Epithelial cell of prostate (primary cell): ENCODE results near the gene FOXRED2.
A peak's percentile ranks its signal among the peaks of the same experiment; 100 is the strongest.
"Not testable (repeated sequence)": the region's sequence is repeated elsewhere in the genome, so short reads cannot be mapped to it uniquely, and the experiment has no call there.

Experiments used
- DNase-seq: peaks from one replicate; pipeline ENCODE4 v3.0.0-alpha.2; 2011; ENCODE audit warnings: low read depth, low spot score
- H3K27ac ChIP-seq: fragments of 450-650 bp; 2 replicates; pipeline ENCODE4 v1.5.1; 2017; ENCODE audit warnings: mild to moderate bottlenecking

Gene FOXRED2

DNA sequence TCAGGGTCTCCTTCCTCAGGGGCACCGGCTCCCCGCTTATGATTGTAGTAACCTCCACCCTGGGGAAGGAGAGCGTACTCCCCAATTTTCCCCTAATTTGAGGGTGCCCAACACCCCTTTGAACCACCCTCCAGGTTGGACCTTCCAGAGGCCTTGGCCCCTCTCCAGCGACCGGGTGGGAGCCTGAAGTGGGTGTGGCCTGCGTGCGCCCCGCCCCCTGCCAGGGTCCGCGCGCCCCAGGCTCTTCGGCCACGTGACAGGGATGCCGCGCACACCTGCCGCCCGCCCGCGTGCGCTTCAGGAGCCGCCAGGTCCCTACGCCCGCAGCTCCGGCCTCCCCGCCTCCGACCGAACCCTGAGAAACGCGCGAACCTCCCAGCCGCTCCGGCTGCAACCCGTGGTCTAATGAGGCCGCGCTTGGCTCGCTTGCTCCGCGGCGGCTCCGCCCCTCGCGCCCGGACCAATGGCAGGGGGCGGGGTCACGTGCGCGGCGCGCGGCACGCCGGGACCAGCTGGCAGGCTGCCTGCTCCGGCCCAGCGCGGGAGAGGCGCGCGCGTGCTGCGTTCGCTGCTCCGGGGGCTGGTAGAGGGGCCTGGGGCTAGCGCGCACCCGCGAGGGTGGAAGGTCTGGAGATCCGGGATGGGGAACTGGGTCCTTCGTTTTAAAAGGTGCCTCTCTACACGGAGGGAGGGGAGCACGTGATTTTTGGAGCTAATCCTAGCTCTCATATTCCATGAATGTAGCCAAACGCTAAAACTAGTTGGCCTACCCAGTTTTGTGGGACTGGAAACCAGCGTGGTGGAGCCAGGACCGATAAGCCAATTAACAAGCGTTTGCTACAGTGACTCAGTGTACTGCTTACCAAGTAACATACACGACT, at the start of gene FOXRED2:
Gene FOXRED2 (minus strand): TSS at position 404 of the 881 bp plus-strand sequence. CDS start 618 bp downstream, outside the sequence.
- H3K27ac ChIP-seq, result no peak within 1 kb of the TSS

DNA sequence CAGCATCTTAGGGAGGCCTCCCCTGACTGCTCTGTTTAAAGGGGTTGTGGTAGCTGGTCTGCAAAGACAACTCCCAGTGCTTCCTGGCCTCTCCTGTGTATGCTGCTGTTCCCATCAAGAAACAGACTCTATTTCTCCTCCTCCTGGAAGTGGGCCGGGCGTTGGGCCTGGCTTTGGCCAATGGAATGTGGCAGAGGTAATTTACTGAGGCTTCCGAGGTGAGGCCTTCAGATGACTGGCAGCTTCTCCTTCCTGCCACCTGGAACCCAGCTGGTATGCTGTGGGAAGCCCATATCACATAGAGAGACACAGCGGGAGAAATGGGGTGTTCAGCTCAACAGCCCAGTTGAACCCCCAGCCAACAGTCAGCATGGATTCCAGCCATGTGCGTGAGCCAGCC, 47.3 kb upstream of the FOXRED2 start:
- no peak for DNase-seq
- no peak overlapping the region for H3K27ac ChIP-seq

More for the DNA sequence above, at the start of gene FOXRED2:
- DNase-seq, result no peak

DNA sequence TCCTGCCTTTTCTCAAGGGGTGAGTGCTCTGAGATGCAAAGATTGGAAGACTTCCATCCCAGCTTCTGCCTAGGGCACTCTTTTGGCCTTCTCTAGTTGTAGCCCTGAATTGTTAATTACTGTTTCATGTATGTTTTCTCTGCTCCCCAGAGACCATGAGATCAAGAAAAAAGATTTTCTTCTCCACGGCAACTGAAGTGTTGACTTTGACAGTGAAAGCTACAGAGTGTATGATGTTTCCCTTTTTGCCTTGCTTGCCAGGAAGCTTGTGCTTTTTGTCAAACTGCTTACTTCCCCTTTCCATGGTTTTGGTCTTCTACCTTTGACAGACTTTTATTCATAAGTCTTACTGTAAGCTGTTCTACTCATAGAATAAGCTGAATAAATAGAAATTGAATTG, 45.4 kb upstream of the FOXRED2 start:
- no peak for DNase-seq
- no peak overlapping the region for H3K27ac ChIP-seq

DNA sequence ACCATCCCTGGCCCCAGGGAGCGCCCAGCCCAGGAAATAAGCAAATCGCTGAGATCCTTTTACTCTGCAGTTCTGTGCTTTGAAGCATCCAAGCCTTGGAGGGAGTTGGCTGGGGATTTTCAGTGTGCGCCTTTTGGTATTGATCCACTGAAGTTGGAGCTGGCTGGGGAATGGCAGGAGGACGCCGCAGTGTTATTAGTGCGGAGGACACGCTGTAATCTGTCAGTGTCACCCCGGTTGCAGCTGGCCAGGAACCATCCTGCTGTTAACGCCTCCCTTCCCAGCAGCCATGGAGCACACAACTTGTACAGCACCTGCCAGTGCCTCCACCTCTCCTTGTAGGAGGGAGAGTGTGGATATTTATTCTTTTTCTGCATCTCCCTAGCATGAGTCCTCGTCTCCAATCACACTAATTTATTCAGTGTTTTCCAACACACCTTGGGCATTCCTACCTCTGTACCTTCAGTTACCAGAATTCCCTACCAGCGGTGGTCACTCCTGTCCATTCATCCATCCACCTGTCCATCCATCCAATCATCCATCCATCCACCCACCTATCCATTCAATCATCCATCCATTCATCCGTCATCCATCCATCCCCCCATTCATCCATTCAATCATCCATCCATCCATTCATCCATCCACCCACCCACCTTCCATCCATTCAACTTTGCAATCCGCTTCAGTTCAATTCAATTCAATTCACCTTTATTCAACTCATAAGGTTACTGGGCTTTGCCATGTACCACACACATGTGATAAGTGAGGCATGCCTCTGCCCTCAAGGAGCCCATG, 44.1 kb upstream of the FOXRED2 start:
- H3K27ac ChIP-seq, result no peak overlapping the region
- no peak for DNase-seq

DNA sequence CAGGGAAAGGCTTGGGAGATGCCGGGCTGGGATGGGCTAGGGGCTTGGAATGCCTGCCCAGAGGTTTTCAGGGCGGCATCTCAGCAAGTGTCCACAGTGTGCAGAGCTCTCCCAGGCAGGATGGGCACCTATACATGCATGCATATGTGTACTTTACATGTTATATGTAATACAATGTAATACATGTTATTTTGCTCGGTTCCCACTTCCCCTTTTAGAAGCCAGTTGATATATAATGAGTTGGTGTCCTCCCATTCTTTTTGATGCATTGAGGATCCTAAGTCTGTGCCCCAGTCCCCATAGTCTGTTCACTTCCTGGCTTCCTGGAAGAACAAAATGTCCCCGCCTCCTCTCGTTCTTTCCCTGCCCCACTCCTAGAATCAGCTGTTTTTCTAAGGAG, 42.2 kb upstream of the FOXRED2 start:
- DNase-seq, result no peak
- no peak overlapping the region for H3K27ac ChIP-seq

DNA sequence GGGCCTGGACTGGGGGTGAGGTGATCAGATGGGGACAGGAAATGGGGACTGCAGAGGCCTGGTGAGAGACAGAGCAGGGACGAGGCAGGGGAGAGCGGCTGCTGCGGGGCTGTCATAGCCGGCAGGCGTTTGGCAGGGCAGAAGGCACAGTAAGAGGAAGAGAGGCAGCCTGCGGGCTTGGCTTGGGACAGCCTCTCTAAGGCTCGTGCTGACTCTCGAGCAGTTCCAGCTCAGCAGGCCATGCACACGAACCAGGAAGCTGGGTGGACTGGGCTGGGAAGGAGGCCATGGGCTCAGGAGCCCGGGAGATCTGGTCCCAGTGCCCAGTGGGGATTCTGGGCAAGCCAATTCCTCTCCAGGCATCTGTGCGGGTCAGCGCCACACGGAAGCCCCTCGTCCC, 41.8 kb upstream of the FOXRED2 start:
- no peak overlapping the region for H3K27ac ChIP-seq
- DNase-seq, result no peak

DNA sequence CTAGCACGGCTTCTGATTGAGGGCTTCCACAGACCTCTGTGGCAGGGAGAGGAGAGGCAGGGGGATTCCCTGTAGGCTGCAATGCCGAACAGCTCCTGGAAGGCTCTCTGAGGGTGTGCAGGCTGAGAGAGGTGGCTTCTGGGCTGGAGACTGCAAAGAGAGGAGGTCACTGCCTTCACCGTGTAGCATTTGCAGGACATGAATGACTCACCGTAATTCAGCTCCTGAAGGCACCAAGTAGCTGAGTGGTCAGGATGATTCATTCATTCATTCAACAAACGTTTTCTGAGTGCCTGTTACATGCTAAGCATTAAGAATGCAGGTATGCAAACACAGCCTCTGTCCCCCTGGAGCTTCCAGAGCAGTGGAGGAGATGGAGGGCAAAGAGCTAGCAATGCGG, 40.1 kb upstream of the FOXRED2 start:
- peak; percentile 66 for DNase-seq
- no peak overlapping the region for H3K27ac ChIP-seq

DNA sequence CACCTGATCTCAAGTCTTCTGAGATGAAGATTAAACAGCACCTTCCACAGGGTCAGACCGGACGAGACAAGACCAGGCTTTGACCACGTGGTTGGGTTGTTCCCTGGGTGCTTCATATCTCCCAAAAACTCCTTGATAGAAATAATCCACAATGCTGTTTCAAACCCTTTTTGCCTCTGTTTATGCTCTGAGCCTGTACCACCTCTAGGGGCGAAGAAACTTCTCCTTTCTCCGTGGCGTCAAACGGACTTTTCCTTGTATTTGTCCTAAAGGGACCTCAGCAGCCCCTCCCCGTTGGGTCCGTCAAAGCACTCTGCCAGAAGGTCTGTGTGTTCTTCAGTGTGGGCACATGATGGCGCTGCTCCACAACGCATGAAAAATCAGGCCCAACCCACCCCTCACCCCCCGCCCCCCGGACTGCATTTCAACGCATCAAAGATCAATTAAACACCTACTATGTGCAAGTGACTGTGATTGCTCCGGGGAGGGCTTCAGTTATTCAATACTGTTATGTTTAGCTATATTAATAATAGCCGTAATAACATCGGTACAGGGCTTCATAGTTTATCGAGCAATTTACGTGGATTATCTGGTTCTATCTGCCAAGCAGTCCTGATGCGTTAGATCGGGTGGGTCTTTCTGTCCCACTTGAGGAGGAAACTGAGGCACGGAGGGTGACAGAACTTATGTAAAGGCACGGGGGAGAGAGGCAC, 39.4 kb upstream of the FOXRED2 start:
- DNase-seq, result no peak
- no peak overlapping the region for H3K27ac ChIP-seq

DNA sequence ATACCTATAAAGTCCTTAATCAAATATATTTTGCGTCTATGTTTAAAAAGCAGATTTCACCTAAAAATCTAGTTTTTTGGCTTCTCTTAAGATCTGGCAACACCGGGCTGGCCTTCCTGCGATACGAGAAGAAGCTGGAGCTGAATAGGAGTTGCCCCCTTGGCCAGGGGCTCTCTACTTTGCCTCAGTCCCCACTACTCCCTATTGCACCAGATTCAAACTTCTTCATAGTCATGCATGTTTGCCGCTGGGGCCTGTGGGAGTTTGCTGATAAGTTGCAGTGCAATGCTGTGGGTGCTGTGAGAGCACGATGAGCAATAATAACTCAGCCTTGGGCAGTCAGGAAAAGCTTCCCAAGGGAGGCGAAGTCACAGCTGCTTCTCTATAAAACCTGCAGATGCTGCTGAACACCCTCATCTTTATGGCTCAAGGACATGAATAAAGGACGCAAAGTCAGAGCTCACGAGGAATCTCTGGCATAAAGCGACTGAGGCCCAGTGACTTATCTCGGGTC, 37.3 kb upstream of the FOXRED2 start:
- H3K27ac ChIP-seq, result peak overlapping the region; percentile 64

DNA sequence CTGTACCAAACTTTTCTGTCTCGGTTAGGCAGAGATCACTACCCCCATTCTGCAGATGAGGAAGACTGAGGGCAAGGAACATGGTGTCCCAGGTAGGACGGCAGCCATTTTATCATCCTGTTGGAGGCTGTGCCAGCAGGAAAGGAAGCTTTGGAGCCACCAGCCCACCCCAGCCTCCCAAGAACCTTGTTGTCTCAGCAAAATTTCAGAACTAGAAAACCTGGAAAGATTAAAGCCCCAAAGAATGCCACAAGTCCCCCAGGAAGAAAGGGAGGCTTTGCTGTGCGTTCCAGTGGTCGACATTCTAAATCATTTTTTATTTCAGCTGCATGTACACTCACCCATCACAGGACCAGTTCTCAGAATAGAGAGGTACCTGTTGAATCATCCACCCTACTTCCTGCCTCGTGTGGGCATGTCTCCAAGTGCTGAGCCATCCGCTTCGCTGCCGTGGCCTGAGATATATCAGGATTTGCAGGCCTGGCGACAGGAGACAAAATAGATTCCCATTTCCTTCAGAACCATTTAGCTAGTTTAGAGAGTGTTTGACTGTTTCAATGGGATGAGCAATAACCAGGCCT, 35.1 kb upstream of the FOXRED2 start:
- peak; percentile 91 for DNase-seq
- H3K27ac ChIP-seq, result peak overlapping the region; percentile 92

More for the DNA sequence above, 37.3 kb upstream of the FOXRED2 start:
- no peak for DNase-seq

DNA sequence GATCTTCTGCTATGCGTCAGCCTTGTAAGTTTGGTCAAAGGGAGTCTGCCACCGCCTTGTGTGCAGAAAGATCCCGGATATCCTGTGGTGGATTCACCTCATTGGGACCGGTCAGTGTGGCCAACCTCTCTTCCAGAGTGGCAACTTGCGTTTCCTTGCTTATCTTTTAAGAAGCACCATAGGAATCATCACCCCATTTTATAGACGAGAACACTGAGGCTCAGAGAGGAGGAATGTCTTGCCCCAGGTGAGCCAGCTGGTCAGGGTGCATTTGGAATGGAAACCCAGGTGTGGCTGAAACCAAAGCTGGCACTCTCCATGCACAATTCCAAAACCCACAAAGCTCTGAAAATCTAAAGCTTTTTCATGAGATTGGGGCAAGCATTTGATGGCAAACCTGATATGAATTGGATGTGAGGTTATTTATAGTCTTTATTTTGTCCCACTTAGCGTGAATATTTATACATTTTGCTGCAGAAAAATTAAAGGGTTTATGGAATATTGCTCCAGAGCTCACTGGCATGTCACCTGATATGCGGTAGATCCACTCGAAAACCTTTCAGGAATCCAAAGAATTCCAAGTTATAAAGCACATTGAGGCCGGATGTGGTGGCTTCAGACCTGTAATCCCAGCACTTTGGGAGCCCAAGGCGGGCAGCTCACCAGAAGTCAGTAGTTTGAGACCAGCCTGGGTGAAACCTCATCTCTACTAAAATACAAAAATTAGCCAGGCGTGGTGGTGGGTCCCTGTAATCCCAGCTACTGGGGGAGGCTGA, 34.2 kb upstream of the FOXRED2 start:
- peak overlapping the region; percentile 92 for H3K27ac ChIP-seq
- DNase-seq, result no peak

DNA sequence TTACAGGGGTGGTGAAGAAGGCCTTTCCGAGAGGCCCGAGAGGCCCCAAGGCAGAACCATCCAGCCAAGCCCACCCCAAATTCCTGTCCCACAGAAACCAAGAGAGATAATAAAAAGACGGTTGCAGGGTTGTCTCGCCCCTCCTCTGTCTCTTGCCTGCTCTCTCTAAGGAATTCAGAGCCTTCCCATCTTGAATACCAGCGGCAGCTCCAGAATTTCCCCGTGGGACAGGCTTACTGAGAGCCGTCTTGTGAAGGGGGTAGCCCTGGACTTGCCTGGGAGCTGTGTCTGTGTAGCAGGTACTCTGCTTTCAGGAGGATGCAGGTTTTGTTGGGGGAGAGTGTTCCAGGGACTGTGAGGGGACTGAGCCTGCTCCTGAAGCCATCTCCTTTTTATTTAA, 31.7 kb upstream of the FOXRED2 start:
- no peak overlapping the region for H3K27ac ChIP-seq
- DNase-seq, result no peak

DNA sequence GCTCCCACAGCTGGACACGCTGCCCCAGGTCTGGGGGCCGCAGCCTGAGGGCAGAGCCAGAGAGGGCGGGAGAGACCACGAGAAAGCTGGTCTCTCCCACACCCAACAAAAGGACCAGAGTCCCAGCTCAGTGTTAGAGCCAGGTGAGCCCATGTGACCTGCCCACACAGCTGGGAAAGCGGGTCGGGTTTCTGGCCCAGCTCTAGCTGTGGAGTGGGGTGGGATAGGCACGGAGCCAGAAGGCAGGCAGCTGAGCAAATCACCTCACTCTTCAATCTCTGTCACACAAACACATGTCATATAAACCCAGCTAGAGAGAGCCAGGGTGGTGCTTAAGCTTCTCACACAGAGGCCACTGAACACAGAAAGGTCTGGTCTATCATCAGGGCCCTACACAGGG, 29.9 kb upstream of the FOXRED2 start:
- no peak overlapping the region for H3K27ac ChIP-seq
- no peak for DNase-seq

DNA sequence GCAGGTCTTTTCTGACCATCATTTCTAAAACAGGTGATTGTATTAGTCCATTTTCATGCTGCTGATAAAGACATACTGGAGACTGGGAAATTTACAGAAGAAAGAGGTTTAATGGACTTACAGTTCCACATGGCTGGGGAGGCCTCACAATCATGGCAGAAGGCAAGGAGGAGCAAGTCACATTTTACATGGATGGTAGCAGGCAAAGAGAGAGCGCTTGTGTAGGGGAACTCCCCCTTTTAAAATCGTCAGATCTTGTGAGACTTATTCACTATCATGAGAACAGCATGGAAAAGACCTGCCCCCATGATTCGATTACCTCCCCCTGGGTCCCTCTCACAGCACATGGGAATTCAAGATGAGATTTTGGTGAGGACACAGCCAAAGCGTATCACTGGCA, 26.5 kb upstream of the FOXRED2 start:
- DNase-seq, H3K27ac ChIP-seq: not testable (repeated sequence)

DNA sequence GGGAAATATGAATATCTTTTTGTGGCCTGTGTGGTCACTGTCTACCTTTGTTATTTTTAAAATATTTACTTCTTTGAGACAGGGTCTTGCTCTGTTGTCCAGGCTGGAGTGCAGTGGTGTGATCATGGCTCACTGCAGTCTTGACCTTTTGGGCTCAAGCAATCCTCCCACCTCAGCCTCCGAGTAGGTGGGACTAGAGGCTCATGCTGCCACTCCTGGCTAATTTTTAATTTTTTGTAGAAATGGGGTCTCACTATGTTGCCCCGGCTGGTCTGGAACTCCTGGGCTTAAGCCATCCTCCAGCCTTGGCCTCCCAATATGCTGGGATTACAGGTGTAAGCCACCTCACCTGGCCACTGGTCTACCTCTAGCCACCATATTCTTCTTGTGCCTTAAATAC, 25.6 kb upstream of the FOXRED2 start:
- H3K27ac ChIP-seq, result no peak overlapping the region
- DNase-seq, result no peak

DNA sequence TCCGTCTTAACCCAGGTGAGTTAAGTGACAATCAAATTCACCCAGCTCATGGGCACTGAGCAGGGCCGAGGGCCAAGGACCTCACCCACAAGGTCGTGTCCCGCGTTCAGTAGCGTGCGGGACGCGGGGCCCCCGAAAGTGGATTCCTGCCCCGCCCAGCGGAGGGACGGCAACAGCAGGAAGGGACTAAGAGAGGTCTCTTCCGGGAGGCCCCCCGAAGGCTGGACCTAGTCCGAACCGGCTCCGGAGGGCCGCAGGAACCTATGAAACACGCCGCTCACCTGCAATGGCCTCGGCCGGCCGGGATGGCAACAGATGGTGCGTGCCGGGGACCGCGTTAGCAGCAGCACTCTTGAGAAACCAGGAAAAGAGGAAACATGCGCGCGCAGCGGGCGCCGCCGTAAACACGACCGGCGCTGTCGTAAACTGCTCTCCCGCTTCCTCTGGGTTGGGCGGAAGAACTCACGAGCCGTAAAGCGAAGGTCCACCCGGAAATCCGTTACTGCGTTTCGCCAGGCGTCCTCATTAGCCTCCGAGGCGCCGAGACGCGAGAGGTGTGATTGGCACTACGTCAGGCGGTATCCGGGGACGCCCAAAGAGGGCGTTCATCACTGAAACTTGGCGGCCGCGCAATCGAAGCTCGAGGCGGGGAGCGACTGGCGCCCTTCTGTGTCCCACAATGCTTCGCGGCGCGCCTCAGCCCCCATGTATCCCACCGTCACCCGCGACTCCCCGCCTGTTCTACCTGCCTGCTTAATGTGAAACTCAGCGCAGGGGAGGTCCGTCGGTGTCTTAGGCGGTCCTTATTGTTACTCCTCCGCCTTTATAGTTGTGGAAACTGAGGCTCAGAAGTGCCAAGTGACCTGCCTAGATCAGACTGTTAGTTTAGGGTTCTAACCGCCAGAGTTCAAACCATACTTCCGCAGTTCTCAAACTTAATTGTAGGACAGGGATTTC, 22.2 kb upstream of the FOXRED2 start, which contains the start of gene EIF3D:
Gene EIF3D (minus strand): TSS at position 372 of the 957 bp plus-strand sequence. CDS start 3,045 bp downstream, outside the sequence.
- peak; percentile 99 for DNase-seq

DNA sequence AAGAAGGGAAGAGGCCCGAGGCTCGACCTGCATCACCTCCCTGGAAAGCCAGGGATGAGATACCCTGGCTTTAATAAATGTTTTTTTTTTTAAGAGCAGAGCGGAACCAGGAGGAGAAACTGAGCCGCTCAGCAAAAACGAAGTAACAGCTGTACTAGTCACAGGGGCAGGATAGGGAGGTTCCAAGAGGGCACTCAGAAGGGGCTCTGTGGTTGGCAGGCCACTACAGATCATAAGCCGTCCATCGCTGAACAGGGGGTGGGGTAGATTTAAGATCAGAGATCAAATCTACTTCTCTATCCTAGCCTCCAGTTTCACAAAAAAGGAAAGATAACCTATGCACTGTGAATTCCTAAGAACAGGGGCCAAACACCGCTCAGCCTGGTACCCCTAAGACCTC, 21.5 kb upstream of the FOXRED2 start:
- peak overlapping the region; percentile 95 for H3K27ac ChIP-seq
- DNase-seq, result no peak

More for the DNA sequence above, 22.2 kb upstream of the FOXRED2 start, which contains the start of gene EIF3D:
- H3K27ac ChIP-seq, result peak within 1 kb of the TSS; percentile 95

DNA sequence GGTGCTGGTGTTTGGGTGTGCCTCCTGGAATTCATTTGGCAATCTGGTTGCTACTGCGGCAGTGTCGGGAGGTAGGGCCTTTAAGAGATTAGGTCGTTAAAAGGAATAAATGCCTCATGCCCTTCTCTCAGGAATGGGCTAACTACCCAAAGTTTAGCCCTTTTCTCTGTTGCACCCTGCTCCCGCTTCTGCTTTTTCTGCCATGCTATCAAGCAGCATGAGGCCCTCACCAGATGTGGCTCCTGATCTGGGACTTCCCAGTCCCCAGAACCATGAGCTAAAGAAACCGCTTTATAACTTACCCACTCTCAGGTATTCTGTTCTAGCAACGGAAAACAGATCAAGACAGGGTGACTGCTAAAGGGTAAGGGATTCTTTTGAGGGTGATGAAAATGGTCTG, 15.8 kb upstream of the FOXRED2 start:
- no peak overlapping the region for H3K27ac ChIP-seq
- no peak for DNase-seq
